HCEC 1CT (cell line): ENCODE measurements around the gene OBSCN.

Experiments used
- DNase-seq: peaks from one replicate; pipeline ENCODE4 v3.0.0-alpha.2; 2017

The OBSCN gene

GRCh38 chr1:228333739-228334115 is 125.9 kb downstream of the OBSCN start:
- no peak for DNase-seq

DNA sequence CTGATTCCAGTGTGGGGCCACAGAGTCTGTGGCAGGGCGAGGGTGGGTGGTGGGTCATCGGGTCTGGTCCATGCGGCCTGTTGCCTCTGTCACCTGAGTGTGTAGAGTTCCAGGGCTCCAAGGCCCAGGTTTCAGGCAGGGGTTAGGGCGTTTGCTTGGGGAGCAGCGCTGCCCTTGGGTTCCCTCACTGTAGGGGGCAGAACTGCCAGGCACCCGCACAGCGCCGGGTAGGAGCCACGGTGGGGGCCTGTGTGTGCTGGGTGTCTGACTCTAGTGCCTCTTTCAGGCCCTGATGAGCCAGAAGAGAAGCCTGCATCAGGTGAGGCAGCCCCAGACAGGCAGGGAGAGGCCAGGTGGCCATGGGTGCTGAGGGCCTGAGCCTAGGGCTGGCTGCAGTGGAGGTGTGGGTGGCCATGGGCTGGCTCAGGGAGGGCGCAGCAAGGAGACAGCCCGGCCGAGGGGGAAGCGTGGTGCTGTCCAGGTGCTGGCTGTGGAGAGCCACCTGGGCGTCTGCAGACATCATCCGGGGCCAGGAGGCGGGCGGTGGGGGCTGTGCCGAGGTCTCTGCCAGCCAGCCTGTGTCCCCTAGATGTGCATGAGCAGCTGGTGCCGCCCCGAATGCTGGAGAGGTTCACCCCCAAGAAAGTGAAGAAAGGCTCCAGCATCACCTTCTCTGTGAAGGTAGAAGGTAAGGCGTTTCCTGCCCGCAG is 126.5 kb downstream of the OBSCN start:
- no peak for DNase-seq

DNA sequence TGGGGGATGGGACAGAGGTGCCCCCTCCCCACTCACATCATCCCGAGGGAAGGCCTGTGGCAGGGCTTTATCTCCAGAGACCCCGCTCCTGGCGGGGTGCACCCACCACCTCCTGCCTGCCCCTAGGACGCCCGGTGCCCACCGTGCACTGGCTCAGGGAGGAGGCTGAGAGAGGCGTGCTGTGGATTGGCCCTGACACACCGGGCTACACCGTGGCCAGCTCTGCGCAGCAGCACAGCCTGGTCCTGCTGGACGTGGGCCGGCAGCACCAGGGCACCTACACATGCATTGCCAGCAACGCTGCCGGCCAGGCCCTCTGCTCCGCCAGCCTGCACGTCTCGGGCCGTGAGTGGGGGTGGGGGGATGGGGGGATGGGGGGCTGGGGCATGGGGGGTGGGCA is 127.1 kb downstream of the OBSCN start:
- DNase-seq = no peak

GRCh38 chr1:228335406-228336307 is 127.8 kb downstream of the OBSCN start:
- no peak for DNase-seq

GRCh38 chr1:228336308-228337030 is 128.6 kb downstream of the OBSCN start:
- DNase-seq = no peak

DNA sequence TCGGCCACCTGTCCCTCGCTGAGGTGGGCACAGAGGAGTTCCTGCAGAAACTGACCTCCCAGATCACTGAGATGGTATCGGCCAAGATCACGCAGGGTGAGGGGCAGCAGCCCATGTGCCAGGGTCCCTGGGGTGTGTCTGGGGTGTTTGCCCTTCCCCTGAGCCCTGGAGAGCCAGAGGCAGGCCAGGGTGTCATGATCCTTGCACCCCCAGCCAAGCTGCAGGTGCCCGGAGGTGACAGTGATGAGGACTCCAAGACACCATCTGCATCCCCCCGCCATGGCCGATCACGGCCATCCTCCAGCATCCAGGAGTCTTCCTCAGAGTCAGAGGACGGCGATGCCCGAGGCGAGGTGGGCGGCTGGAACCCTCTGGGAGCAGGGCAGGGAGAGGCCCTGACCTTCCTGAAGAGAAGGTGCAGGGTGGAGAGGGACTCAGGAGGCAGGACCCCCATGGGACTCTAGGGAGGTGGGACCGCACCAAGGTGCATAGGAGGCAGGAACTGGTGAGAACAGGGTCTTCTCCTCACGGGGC is 129.3 kb downstream of the OBSCN start:
- DNase-seq = no peak

- DNase-seq = no peak
Measured at GRCh38 chr1:228337711-228338520, 130.1 kb downstream of the OBSCN start.

DNA sequence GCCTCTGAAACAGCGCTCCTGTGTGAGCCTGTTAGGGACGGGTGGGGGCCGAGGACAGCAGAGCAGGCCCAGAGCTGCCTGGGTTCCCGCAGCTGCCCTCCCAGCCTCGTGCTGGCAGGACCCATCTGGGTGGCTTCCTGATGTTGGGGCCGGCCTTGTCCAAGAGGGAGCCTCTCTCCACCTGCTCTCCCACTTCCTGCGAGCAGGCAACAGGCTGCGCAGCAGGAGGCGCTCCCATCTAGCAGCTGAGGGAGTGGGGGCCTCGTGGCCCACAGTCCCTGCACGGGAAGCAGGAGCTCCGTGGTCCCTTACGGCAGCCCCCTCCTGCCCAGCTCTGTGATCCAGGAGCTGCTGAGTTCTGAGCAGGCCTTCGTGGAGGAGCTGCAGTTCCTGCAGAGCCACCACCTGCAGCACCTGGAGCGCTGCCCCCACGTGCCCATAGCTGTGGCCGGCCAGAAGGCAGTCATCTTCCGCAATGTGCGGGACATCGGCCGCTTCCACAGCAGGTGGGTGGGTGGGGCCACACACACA is 130.7 kb downstream of the OBSCN start:
- DNase-seq = no peak

DNA sequence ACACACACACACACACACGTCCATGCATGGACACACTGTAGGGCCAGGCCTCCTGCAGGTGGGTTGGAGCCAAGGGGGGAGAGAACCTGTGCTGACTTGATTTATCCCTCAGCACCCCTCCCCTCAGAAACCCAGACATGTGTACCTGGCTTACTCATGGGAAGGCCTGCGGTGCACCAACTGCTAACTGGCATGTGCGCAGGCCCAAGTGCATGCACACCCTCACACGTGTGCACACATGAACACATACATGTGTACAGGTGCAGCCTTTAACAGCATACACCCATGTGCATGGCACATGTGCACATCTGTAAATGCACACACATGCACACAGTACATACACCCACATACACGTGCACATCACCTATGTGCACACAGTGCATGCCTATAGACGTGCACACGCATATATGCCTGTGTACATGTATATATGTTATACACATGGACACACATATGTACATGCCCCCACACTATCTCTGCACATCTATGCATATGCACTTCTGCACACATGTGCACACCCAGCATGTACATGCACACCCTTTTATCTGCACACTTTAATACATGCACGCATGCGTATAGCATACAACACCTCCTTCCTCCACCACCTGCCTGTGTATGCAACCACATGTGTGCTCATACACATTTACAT is 131.3 kb downstream of the OBSCN start:
- no peak for DNase-seq

DNA sequence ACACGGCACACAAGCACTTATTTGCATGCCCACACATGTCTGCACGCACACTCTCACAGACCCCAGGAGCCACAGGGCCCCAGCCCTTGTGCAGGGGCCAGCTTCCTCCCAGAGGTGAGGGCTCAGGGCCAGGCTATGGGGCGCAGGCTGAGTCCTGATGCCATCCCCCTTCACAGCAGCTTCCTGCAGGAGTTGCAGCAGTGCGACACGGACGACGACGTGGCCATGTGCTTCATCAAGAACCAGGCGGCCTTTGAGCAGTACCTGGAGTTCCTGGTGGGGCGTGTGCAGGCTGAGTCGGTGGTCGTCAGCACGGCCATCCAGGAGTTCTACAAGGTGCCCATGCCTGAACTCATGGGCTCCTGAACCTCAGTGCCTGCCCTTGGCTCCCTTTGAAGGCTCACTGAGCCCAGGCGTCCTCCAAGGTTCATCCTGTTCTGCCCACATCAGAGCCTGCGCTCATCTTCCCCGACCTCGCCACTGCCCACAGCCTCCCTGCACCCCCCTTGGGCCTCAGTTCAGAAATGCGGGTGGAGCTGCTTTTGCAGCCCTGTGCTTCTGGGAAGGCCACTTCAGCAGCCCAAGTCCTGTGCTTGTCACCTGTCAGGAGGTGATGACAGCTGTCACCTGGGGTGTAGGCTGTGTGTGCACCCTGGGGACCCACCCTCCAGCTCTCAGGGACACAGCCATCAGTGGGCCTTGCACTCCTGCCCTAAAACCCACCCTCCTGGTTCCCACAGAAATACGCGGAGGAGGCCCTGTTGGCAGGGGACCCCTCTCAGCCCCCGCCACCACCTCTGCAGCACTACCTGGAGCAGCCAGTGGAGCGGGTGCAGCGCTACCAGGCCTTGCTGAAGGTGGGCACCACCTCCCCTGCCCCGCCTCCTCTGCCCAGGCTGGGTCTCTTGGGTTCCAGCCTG is 132.2 kb downstream of the OBSCN start:
- no peak for DNase-seq

DNA sequence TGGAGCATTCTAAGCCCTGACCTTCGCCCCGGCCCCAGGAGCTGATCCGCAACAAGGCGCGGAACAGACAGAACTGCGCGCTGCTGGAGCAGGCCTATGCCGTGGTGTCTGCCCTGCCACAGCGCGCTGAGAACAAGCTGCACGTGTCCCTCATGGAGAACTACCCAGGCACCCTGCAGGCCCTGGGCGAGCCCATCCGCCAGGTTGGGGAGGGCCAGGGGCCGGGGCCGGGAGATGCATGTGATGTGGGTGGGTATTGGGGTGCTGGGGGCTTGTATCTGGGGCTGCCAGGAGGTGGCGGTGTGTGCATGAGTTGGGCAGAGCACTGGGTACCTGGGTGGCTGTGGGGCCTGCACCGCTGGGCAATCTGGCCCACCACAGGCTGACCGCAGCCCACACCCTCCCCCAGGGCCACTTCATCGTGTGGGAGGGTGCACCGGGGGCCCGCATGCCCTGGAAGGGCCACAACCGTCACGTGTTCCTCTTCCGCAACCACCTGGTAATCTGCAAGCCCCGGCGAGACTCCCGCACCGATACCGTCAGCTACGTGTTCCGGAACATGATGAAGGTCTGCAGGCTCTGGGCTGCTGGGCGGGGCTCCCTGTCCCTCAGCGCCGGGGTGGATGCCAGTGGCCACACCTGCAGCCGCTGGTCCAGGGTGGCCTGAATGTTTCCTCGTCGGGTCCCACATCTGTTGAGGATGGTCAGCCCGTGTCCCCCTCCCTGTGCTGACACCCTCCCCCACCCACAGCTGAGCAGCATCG is 133.0 kb downstream of the OBSCN start:
- DNase-seq = no peak

DNA sequence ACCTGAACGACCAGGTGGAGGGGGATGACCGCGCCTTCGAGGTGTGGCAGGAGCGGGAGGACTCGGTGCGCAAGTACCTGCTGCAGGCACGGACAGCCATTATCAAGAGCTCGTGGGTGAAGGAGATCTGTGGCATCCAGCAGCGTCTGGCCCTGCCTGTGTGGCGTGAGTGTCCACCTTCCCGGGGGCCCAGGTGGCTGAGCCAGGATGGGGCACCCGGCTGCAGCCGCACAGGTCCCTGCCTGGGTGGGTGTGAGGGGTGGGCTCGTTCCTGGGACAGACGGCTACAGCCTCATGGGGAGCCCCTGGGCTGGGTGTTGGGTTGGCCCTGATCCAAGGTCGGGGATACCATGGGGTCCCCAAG is 133.6 kb downstream of the OBSCN start:
- DNase-seq = no peak

GRCh38 chr1:228341814-228342626 is 134.2 kb downstream of the OBSCN start:
- DNase-seq = no peak

GRCh38 chr1:228342627-228343190 is 134.9 kb downstream of the OBSCN start:
- no peak for DNase-seq

DNA sequence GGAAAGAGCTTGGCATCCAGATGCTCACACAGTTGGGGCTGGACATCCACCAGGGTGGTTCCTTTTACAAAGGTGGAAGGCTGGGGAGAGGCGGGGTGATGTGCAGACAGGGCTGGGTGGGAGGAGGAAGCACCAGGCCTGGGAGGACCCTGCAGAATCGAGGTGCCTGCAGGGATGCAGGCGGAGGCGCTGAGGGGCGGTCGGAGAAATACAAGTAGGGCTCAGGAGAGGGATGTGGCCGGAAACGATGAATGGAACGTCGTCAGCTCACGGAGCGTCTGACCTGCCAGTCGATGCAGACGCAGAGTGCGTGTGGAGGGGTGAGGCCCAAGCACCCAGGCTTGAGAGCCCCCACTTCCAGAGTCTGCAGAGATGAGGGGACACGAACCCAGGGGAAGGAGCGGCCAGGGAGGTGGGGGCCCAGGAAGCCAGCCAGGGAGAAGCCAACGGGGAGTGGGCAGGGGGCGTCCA is 135.4 kb downstream of the OBSCN start:
- DNase-seq = no peak

GRCh38 chr1:228344631-228345072 is 136.8 kb downstream of the OBSCN start:
- no peak for DNase-seq

GRCh38 chr1:228345201-228345930 is 137.5 kb downstream of the OBSCN start:
- no peak for DNase-seq

DNA sequence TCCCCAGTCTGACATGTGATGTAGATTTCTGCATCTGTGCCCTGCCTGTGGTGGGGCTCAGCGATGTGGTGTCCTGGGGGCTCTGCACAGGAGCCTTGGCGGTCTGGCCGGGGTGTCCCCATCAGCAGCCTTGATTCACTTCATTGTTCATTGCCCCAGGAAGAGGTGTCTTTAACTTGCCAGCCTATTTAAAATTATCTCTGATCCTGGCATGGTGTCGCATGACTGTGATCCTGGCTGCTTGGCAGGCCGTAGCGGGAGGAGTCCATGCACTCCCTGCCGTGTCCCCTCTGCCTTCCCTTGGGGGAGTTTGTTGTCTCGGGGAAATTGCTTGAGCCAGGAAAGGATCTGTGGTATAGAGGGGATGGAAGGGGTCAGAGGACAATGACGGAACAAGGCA is 138.9 kb downstream of the OBSCN start:
- DNase-seq = no peak
